GM12801 (cell line): Measurements from ENCODE around the gene MON2.

Source experiments
- TF ChIP-seq, protein P1 (sequence below): IDR thresholded peaks from one replicate; pipeline ENCODE4 v1.5.1; 2011; ENCODE audit warnings: control low read depth; ENCODE audit not compliant: insufficient read length; ENCODE audit errors: extremely low read depth

Gene MON2

DNA sequence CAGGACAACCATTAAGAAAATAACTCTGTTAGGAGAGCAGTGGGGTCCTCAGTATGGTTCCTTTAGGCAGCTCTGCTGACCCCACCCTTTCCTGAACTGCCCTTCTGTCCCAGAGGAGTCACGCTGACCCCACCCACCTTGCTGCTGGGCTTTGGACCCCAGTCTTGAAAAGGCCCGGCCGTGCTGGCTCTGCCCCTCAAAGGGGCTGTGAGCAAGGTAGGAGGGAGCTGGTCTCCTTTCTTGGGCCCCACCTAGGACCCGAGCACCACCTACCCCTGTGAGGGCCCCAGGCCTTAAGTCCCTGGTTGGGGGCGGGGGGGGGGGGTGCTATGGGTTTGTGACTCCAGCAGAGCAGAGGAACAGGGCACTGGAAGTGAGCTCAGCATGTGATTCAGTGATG, 171.1 kb downstream of the MON2 start:
- TF ChIP-seq, protein P1, sequence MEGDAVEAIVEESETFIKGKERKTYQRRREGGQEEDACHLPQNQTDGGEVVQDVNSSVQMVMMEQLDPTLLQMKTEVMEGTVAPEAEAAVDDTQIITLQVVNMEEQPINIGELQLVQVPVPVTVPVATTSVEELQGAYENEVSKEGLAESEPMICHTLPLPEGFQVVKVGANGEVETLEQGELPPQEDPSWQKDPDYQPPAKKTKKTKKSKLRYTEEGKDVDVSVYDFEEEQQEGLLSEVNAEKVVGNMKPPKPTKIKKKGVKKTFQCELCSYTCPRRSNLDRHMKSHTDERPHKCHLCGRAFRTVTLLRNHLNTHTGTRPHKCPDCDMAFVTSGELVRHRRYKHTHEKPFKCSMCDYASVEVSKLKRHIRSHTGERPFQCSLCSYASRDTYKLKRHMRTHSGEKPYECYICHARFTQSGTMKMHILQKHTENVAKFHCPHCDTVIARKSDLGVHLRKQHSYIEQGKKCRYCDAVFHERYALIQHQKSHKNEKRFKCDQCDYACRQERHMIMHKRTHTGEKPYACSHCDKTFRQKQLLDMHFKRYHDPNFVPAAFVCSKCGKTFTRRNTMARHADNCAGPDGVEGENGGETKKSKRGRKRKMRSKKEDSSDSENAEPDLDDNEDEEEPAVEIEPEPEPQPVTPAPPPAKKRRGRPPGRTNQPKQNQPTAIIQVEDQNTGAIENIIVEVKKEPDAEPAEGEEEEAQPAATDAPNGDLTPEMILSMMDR, result no peak

DNA sequence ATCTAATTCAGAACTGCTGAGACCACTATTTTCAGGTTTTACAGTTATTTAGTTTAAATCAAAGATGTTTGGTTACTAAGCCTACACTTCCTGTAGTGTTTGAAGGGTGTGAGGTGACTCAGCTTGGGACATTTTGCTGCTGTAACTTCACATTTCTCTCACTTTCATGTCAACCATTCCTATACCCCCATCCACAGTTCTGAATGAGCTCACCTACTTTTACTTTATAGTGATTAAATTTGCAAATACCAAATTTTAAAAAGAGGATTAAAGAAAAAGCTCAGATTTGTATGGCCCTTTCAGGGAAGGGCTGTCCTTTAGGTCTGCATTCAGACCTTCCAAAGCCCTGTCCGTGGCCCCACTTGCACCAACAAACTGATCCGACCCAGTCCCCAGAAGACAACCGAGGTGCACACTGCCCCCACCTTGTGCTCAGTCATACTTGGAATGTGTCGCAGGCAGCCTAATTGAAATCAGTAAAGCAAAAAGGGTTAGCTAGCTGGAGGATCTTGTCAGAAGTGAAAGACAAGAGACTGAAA, 174.4 kb downstream of the MON2 start:
- TF ChIP-seq, protein P1, result no peak

DNA sequence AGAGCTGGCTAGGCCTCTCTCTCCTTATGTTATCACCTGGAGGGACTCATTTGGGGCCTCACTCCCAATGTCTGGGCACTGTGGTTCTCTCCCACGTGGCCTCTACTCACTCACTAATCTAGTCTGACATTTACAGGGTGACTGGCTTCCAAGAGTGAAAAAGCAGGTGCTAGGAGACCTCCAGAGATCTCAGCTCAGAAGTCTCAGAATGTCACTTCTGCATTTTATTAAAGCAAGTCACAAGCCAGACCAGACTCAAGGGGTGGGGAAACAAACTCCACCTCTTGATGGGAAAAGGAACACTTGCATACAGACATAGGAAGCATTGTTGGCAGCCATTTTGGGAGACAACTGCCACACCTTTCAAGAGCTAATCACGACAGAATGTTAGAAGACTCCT, 175.9 kb downstream of the MON2 start:
- TF ChIP-seq, protein P1, result no peak

DNA sequence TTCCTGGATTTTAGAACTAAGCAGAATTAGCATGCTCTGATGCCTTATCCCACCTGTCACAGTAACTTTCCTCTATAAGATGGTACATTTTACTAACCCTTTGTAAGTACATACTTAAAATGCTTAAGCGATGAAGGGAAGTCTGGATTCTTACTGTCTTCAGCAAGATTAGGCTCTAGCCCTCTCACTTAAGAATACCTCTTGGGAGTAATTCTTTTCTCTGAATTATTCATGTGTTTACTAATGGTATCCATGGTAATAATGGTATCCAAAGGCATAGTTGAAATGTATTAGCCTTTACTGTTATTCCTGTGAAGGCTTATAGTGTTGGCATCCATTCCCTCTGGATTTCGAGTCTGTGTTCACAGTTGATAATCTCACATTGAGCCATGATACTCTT, 176.9 kb downstream of the MON2 start:
- TF ChIP-seq, protein P1, result no peak

DNA sequence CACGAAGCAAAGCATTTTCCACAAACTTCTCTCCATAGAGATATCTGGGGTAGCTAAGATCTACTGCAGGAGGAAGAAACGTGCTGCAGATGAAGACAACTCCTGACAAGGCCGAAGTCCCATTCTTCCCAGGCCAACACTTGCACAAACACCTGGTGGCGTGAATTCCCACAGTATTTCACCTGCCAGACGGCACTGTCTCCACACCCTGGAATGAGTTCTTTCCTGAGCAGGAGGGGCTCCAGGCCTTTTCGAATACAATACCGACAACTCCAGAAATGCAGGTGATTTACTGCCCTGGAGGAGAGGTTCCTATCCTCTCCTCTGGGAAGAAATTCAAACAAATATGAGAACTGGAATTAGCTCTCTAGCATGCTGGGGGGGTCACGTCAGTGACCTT, 179.9 kb downstream of the MON2 start:
- TF ChIP-seq, protein P1, result no peak

DNA sequence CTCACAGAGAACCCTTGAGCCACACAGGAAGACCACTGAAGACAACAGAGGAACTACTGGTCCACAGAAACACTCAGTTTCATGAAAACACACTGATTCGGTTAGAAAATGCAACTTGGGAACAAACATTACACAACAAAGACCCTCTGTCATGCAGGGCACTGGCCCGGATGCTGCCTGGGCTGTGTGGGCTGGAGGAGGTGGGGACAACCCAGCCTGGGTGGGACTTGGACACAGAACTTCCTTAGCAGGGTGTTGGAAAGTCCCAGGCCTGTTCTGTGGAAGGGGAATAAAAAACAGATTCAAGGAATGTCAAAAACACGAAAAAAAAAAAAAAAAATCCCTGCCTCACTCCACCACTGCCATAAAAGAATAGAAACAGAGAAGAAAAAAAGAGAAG, 181.0 kb downstream of the MON2 start:
- TF ChIP-seq, protein P1, result no peak

DNA sequence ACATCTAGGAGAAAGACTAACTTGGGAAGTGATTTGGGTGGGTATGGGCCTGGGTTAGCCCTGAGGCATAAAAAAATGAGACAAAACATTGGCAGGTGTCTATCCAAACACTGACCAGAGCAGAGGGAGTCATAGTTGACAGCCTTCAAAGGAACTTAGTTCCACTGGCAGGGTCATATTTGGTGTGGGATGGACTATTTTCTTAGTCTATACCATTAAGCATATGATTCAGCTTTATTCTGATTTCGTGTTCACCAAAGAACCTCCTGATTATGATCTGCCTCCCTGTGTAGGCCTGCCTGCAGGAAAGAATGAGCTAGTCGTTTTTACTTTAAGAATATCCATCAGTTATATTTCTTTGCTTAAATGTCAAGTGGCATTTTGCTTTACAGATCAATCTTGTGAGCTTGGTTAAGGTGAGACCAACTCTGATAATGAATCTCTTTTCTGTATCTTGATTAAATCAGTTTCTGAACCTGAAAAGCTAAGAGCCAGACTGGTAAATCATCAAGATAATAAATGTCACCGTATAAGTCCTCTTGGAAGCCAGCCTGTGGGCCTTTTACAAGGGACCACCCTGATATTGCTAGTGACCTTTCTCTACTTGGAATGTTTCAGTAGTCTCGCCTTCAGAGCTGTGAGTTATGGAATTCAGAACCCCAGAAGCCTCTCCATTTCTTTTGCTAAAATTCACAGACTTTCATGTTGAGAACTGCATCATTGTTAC, 182.9 kb downstream of the MON2 start:
- TF ChIP-seq, protein P1, result no peak
